MM.1S (cell line): ENCODE data around the gene ANKRD65.

Experiments used
- CTCF ChIP-seq: fragments of 300-600 bp; sonication (generic); IDR thresholded peaks from 2 replicates; pipeline ENCODE4 v1.5.1; 2016; ENCODE audit warnings: antibody characterized with exemption, low read length, mixed read lengths
- EZH2phosphoT487 ChIP-seq: fragments of 300-600 bp; sonication (generic); IDR thresholded peaks from 2 replicates; pipeline ENCODE4 v1.6.1; 2018; ENCODE audit warnings: antibody characterized with exemption, low read length

- TF ChIP-seq CTCF (no peak), EZH2phosphoT487 (no peak)
Measured at GRCh38 chr1:1401457-1402010, 19.5 kb downstream of the ANKRD65 start.
